ENCODE results near the gene ADAM10.

The ADAM10 gene

GRCh38 chr15:58573270-58573669, 176.2 kb downstream of the ADAM10 start:
- no peak for DNase-seq

- no peak for DNase-seq
Observed at GRCh38 chr15:58572521-58572920, 177.0 kb downstream of the ADAM10 start.

- no peak for DNase-seq
Observed at GRCh38 chr15:58571491-58571890, 178.0 kb downstream of the ADAM10 start.

- DNase-seq, result no peak
Observed at GRCh38 chr15:58569455-58569854, 180.1 kb downstream of the ADAM10 start.

- DNase-seq, result no peak
Observed at GRCh38 chr15:58568157-58568571, 181.3 kb downstream of the ADAM10 start.

- DNase-seq, result no peak
Observed at GRCh38 chr15:58566029-58566428, 183.5 kb downstream of the ADAM10 start.

GRCh38 chr15:58565619-58566018, 183.9 kb downstream of the ADAM10 start:
- DNase-seq, result no peak

GRCh38 chr15:58564981-58565380, 184.5 kb downstream of the ADAM10 start:
- no peak for DNase-seq

GRCh38 chr15:58562135-58562534, 187.4 kb downstream of the ADAM10 start:
- DNase-seq, result peak; percentile 77

- DNase-seq, result no peak
Observed at GRCh38 chr15:58561321-58561720, 188.2 kb downstream of the ADAM10 start.

- no peak for DNase-seq
Observed at GRCh38 chr15:58559904-58560588, 189.5 kb downstream of the ADAM10 start.

GRCh38 chr15:58558777-58559176, 190.7 kb downstream of the ADAM10 start:
- DNase-seq, result no peak

GRCh38 chr15:58556541-58556940, 193.0 kb downstream of the ADAM10 start:
- no peak for DNase-seq

- no peak for DNase-seq
Observed at GRCh38 chr15:58556028-58556361, 193.5 kb downstream of the ADAM10 start.

- DNase-seq, result no peak
Observed at GRCh38 chr15:58555162-58556027, 194.1 kb downstream of the ADAM10 start.

- no peak for DNase-seq
Observed at GRCh38 chr15:58554758-58555157, 194.7 kb downstream of the ADAM10 start.

- no peak for DNase-seq
Observed at GRCh38 chr15:58553365-58553918, 196.1 kb downstream of the ADAM10 start.

- no peak for DNase-seq
Observed at GRCh38 chr15:58552505-58553364, 196.8 kb downstream of the ADAM10 start.

- DNase-seq, result no peak
Observed at GRCh38 chr15:58551764-58552504, 197.6 kb downstream of the ADAM10 start.

GRCh38 chr15:58551084-58551763, 198.3 kb downstream of the ADAM10 start:
- no peak for DNase-seq

- no peak for DNase-seq
Observed at GRCh38 chr15:58549785-58550074, 199.8 kb downstream of the ADAM10 start.

Data from NCI-H1092 (cell line).